Urothelium cell line (cell line): ENCODE results near the gene C5.

ENCODE experiments used
- DNase-seq: peaks from one replicate; pipeline ENCODE4 v3.0.0; 2011; ENCODE audit warnings: low spot score, mixed read lengths
- FAIRE-seq: peaks from 2 replicates; lab custom pipeline; 2011; peaks lifted over from hg19 to GRCh38; lab: Jason Lieb, UNC

Gene C5

DNA sequence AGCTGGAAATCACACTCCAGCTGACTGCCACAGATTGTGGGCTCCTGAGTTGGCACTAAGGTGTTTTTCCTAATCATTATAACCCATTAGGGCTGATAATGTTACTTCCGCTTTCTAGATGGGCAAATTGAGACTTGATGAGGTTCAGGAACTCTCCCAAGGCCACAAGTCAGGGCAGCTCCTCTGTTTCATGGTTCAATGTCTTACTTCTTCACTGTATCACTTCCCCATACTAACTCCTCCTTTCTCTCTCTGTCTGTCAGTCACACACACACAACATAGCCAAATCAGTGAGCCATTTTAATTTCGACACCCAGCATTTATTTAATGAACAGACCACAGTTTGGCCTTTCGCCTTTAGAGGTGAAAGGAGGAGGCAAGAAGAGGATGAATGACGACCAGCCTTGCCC lies 105.6 kb downstream of the C5 start:
- FAIRE-seq, result no peak
- DNase-seq, result no peak

DNA sequence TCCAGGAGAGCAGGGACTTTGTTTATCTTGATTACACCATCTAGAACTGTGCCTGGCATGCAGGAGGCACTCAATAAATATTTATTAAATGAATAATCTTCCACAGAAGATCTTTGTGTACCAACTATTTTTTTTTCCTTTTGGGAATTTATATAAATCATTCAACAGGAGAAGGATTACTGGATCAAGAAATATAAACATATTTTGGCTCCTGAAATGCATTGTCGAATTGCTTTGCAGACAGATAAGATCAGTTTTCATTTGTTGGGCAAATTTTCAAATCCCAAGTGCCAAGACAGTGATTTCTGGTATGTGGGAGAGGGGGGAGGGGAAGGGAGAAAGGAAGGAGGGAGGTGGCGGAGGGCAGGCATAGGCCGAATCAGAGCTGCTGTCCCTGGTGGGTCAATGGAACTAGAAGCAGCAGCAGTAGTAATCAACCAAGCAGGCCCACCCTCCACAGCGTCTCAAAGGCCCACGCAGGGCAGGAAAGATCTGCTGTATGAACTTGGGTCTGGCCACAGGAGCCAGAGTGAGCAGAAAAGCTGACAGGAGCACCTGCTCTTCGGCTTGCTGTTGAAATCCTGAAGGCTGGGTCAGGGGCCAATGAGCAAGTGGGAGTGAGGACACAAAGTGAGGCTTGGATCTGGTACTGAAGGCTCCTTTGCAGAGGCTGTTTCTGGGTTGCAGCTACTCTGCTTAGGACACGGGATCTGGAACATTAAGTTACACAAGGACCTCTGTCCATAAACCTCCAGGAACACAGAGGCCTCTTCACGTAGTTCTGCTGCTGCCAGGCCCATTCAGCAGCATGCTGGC lies 107.7 kb downstream of the C5 start:
- FAIRE-seq (no peak), DNase-seq (no peak)

DNA sequence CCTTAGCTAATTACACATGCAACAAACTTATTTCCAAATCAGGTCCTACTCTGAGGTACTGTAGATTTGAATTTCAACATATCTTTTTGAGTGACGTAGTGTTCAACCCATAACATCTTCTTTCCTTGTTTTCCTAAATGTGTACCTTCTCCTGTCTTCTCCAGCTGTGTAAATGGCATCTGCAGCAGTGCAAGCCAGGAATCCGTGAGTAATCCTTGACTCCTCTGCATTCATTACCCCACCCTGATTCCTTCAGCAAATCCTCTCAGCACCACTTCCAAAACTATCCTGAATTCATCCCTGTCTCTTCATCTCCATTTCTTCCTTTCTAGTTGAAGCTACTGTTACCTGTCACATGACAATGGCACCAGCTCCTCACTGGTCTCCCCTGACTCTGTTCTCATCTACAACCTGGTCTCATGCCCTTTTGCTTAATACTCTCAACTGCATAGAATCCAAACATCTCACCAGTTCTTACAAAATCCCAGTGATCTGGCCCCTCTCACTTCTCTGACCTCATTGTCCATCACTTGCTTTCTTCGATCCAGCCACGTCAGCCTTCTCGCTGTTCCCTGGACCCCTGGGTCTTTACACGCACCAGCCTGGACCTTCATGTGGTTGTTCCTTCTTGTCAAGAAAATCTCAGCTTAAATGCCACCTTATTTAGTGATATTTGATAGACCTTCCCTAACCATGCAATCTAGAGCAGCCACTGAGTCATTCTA lies 108.9 kb downstream of the C5 start:
- no peak for FAIRE-seq

DNA sequence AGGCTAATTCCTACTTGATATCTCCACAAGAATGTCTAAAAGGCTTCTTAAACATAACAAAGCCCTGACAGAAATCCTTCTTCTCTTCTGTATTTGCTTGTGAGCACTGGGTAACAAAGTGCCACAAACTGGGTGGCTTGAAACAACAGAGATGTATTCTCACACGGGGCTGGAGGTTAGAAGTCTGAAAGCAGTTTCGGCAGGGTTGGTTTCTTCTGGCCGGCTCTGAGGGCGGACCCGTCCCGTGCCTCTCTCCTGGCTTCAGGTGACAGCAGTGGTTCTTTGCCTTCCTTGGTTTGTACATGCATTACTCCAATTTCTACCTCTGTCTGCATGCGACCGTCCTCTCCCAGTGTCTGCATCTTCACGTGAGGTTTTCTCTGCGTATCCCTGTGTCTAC lies 109.5 kb downstream of the C5 start:
- no peak for FAIRE-seq

More for the DNA sequence above, 108.9 kb downstream of the C5 start:
- DNase-seq, result no peak

DNA sequence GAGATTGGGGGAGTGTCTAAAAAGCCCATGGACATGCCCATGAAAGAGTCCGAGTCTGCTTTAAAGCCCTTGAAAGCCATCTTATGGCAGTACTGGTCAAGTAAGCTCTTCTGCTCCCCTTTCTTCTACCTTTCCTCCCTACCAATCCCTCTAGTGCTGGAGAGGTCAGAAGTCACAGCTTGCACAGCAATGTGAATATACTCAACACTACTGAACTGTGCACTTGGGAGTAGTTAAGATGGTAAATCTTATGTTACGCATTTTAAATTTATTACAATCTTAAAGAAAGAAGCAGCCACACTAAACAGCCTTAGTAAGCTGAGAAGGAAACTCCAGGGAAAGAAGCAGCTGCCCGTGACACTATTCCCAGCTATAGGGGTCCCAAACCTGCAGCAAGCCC lies 111.2 kb downstream of the C5 start:
- DNase-seq, result no peak
- no peak for FAIRE-seq

More for the DNA sequence above, 109.5 kb downstream of the C5 start:
- DNase-seq, result no peak

DNA sequence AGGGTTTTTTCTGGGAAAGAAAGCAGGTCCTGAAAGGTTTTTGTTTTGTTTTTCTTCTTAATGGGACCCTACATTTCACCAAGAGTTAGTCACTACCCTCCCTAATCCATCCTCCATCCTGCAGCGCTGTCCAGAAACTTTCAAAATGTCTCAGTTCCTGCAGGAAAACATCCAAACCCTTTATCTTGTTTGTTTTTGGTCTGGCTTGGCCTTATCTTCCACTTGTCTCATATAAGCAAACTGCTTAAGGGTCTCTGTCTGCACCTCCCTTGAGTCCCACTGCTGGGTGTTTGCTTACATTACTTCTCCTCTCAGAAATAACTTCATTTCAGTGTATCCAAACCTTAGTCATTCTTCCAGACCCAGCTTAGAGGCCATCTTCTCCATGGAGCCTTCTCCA lies 112.5 kb downstream of the C5 start:
- no peak for DNase-seq
- no peak for FAIRE-seq

DNA sequence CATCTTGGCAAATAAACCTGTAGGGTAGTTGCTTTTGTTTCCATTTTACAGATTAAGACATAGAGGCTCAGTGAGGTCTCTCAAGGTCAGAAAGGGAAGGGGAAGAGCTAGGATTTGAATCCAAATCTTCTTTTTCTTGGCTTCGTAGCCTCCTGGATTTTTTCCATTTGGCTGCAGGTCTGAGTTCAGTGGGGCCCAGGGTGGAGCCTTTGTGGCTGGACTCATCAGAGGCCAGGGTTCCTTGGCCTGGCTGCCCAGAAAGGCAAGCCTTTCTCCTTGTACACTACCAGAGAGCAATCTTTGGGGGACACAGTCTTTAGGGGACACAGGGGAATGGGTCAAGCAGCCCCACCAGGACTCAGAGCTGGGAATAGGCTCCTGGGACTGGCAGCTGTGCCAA lies 112.9 kb downstream of the C5 start:
- DNase-seq (no peak), FAIRE-seq (no peak)

DNA sequence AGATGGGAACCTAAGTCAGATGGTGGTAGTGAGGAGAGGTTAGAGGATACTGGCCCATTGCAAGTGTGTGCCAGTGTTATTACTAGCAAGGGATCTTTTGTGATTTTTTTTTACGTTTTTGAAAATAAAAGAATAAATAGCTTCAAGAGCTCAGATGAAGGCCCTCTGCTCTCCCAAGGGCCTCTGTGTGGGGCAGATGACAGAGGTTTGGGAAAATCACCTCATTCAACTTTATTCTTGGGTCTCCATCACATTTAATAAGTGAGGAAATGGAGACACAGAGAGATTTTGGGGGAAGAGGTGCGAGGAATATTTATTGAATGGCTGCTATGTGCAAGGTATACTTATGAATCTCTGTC lies 113.3 kb downstream of the C5 start:
- FAIRE-seq, result no peak
- no peak for DNase-seq

DNA sequence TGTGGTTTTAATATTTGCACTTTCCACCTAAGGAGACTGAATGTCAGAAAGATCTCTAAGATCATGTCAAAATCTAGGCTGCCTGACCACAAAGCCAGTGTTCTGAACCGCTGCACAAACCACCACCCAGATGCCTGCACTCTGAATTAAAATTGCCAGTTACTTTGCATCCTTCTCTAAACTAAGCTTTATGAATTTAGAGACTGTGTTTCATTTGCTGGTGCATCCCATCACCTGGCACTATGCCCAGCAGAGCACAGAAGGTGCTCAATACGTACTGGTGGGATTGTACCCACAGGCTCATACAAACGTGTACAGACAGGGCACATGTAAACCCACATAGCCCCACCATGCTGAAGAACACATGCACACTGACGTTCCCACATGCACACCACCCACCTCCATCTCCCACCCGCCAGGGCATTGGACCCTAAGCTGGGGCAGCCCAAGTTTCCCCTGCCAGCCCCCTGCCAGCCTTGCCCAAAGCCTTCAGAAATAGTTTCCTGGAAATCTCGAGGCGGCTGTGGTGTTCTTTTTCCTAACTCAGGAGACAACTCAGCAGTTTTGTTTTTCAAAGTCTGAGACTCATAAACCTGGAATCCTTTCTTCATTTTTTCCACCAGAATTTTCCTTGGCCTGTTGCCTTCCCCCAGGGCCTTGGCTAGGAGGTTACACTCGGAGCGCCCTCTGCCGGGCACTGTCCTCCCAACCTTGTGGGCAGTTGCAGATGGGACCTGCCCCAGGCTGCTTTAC lies 113.9 kb downstream of the C5 start:
- no peak for FAIRE-seq

DNA sequence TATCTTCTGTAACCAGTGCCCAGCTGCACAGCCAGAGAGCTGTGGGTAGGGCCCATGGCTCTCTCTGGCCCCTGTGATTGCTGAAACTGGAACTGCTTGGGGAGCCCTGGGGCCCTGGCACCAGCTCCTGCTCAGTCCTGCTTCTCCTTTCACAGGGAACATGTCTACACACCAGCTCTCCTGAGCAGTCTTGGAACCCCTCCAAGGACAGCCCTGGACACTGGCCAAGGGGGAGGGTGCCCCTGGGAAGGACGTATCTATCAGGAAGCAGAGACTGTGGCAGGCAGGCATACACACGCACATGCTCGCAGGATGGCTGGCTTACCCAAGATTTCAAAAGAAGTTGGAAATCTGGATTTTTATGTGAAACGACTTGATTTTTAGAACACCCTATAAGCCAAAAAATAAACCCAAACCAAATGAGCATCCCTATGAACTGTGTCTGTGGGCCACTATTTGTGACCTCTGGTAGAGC lies 114.7 kb downstream of the C5 start:
- FAIRE-seq (no peak), DNase-seq (peak; percentile 84)

More for the DNA sequence above, 113.9 kb downstream of the C5 start:
- DNase-seq, result peak; percentile 84

DNA sequence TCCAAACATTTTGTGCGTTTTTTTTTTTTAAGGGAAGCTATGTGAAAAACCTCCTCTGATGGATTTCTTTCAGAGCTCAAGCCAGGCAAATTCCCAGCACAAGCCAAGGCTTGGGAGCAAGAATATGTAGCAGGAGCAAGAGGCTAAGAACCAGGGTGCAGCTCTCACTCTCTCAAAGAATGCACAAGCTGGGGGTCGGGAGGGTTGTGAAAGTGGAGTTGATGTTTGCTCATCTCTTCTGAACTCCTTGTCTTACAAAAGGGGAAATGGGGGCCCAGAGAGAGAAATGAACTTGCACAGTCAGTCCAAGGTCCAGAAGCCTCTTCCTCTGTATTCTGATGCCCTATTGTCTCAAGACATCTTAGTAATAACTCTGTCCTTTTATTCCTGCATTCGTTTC lies 115.8 kb downstream of the C5 start:
- DNase-seq (no peak), FAIRE-seq (no peak)

DNA sequence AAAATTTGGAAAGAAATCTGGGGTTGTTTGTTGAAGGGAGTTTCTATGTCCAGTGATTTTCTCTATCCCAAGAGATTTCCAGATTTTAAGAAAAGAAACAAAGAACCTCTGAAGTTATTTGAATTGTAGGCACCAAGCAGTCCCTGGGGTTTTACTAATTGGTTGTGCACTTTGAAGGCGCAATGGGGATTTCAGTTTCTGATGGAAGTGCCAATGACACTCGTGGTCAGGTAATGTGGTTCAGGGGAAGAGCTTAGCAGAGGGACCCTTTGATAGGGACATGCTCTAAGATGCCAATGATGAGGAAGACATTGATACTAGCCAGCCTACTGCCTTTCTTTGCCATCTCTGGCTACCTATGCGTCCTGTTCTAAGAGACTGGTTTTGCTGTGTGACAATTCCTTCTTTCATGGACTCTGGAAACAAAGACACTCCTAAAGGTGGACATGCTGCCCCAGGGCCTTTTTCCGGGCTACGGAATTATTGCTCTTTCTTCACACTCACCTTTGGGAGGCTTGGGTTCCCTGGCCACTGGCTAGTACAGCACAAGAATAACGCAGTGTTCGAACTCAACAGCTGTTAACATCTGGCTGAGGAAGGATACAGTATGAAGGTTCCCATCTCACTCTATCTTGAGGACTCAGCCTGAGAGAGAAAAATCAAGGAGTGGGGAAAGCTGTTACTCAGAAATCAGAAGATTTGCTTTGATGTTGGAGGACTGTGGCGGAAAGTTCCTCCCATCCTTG lies 116.6 kb downstream of the C5 start:
- FAIRE-seq (no peak), DNase-seq (no peak)

DNA sequence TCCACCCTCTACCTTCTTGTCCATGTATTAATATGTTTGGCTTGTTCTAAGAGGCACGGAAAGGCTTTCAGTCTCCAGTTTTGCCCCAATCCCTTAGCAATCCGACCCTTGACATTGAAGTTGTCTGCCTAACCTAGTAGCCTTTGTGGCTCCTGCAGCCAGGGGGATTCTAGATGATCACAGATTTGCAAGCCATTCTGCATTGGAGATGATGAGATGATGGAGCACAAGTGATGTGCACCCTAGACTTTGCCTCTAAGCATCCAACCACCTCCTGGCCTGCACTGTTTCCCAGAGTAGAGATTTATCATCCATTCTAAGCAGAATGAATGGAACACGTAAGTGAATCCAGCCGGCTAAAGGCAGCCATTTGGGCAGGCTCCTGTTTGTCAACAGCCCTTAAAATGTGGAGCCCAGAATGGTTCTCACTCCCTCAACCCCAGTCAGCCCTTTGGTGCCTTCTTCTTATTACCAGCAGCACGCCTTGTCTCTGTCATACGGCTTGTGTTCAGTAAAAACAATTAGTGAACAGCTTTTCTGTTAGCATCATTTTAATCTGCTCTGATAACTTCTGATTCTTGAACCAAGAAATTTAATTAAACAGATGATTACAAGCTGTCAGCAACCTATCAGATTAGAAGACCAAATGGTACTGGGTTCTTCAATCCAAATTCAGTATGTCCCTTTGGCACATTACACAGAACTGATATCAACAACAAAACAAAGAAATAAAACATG lies 117.8 kb downstream of the C5 start:
- no peak for FAIRE-seq
- DNase-seq, result no peak

DNA sequence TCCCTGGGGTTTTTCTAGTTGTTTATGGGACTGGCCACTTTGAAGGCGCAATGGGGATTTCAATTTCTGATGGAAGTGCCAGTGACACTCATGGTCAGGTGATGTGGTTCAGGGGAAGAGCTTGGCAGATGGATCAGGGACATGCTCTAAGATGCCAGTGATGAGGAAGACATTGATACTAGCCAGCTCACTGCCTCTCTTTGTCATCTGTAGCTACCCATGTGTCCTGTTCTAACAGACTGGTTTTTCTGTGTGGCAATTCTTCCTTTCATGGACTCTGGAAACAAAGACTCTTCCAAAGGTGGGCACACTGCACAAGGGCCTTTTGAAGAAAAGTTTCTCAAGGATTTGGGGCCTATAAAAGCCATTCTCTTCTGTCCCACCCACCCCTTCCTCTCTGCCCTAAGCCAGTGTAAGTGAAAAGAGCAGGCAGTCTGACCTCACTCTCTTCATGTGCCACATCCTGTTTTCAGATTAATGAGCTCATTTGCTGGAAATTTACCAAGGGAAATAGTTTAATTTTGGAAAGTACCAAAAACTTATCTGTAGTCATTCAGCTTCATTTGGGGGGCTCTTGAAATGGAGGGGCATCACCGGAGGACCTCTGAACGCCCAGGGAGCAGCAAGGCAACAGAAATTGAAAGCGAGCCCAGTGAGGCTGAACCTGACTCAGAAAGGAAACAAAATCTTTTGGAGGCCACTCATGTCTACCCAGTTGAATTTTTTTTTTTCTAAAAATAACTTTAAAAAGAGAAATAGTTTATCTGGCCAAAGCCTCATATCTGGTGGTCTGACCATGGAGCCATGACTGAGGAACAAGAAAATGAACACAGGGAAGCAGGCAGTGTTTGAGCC lies 118.6 kb downstream of the C5 start:
- FAIRE-seq (no peak), DNase-seq (peak; percentile 65)

DNA sequence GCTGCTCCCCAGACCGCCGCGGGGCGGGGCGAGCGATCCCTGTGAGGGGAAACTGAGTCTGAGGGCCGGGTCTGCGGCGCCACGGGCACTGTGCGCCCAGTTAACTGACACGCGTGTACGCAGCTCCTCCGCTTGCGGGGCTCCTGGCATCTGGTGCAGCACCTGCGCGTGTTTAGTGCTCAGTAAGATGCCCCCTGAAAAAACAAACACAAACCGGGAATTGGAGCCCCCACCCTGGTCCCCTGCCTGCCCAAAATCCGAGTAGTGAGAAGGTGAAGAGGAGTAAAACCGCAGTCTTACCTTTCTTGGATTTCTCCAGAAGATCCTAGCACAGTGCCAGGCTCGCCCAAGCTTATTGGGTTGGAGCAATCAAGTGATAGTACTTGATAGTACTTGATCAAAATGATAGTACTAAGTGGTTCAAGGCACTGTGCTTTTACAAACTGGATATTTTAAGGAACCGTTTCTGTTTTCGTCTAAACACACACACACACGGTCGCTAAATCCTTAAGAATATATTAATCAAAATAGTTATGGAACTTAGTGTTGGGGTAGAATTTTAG lies 120.8 kb downstream of the C5 start:
- DNase-seq (no peak), FAIRE-seq (no peak)

DNA sequence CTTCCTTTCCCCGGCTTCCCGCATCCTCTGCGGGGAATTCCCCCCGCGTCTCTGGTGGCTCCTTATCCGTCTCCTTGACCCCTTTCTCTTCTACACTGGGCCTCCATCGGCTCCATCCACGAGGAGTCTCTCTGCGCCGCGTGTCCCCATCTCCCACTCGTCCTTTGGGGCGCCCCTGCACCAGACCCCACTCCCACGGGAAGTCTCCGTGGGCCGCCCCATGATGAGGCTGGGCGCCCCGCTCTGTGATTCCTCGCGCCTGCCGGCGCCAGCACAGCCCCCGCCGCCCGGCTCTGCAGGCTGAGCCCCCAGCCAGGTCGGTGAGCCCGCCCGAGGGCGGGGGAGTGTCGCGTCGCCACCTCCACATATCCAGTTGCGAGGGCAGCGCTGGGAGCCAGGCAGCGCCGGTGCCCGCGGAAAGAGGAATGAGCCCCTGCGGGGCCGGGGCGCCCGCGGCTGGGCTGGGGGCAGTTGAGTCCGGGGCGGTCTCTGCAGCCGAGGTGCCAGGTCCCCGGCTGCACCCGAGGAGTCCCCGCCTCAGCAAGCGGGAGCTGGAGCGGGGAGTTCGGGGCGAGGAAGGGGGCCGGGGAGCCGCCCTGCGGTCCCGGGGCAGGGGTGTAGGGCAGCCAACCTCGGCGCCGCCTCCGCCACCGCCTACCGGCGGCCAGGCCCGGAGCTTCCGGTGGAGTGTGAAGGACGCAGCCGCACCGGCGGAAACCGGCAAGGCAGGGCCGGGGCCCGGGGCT lies 121.4 kb downstream of the C5 start:
- no peak for FAIRE-seq
- DNase-seq, result no peak

DNA sequence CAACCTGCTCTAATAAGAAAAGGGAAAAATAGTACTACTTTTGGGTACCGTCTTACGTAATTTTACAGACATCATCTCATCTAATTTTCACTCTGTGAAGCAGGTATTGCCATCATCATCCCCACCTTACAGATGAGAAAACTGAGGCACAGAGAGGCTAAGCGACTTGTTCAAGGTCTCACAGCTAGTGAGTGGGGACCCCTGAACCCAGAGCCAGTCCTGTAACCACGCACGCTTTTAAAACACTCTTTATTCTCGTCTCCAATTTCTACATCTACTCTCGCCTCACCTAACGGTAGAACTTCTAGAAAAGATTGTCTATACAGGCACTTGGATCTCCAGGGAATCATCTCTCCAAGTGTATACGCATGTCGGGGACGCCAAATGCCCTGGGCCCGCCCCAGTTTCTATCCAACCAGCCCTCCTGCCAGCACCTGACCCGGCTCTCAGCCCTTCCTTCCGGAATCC lies 122.0 kb downstream of the C5 start:
- FAIRE-seq (no peak), DNase-seq (no peak)
